ENCODE data around the gene AQP6.
A peak's percentile ranks its signal among the peaks of the same experiment; 100 is the strongest.

Gene AQP6

DNA sequence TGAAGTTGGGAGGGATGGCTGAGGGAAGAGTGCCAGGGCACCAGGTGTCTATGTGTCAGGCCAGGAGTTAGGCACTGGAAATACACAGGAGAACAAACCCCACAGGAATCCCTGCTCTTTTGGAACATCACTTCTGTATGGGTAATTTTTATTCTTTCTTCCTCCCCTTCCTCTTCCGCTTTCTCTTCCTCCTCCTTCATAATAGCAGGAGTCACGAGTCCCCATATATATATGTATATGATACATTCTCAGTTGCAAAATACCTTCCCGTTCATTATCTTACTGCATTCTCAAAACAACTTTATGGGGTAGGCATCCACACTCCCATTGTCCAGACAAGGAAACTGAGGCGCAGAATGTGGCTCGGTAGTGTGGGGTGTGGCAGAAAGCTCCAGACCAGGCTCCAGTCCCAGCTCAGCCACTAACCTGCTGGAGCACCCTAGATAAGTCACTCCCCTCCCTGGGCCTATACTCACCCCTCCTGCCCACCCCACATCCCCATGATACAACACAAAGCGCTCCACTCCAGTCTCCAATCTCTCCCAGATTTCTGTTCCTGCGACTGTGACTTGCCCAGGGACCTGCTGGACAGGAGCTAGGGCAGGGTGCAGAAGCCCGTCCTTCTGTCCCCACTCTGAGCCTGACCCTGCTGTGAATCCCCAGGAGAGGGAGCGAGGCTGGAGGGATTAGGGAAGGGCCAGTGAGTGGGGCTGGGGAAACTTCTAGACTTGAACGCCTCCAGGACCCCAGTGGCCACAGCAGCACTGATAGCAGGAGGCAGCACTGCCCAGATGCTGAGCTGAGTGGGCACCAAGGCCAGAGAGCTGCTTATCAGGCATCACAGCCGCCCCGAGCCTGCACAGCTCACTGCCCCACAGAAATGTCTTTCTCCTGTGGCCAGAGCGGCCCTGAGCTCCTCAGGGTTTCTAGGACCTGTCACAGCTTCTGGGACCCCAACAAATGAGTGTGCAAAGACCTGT is 23.6 kb upstream of the AQP6 start:
- peaks cover 24% of the 10 kb centered on the region for H3K27me3 Mint-ChIP-seq
- no peaks in the 10 kb centered on the region for H3K36me3 Mint-ChIP-seq (ENCODE audit: low read depth)
- no peak overlapping the region for H3K27ac Mint-ChIP-seq
- peak; percentile 13 for DNase-seq
- H3K9me3 Mint-ChIP-seq: no peaks in the 10 kb centered on the region
- no peak overlapping the region for H3K4me3 Mint-ChIP-seq
- peaks cover 24% of the 10 kb centered on the region for H3K4me1 Mint-ChIP-seq (ENCODE audit: low read depth)

- peak; percentile 13 for DNase-seq
- no peaks in the 10 kb centered on the region for H3K36me3 Mint-ChIP-seq (ENCODE audit: low read depth)
- H3K27ac Mint-ChIP-seq: no peak overlapping the region
- peaks cover 31% of the 10 kb centered on the region for H3K27me3 Mint-ChIP-seq
- H3K9me3 Mint-ChIP-seq: no peaks in the 10 kb centered on the region
- no peak overlapping the region for H3K4me3 Mint-ChIP-seq
- peaks cover 17% of the 10 kb centered on the region for H3K4me1 Mint-ChIP-seq (ENCODE audit: low read depth)
Measured at GRCh38 chr12:49949866-49950265, 22.9 kb upstream of the AQP6 start.

GRCh38 chr12:49950273-49951251 is 22.2 kb upstream of the AQP6 start, which contains the start of gene AQP2:
Gene AQP2 (plus strand): TSS chr12:49950737. CDS start chr12:49950831, 94 bp downstream.
- peaks cover 33% of the 10 kb centered on the region for H3K27me3 Mint-ChIP-seq
- DNase-seq: peak; percentile 9
- H3K4me3 Mint-ChIP-seq: no peak within 1 kb of the TSS
- peaks cover 10% of the 10 kb centered on the region for H3K4me1 Mint-ChIP-seq (ENCODE audit: low read depth)
- H3K36me3 Mint-ChIP-seq (ENCODE audit: low read depth): no peaks in the 10 kb centered on the region
- no peak within 1 kb of the TSS for H3K27ac Mint-ChIP-seq
- no peaks in the 10 kb centered on the region for H3K9me3 Mint-ChIP-seq

GRCh38 chr12:49951411-49952240 is 21.1 kb upstream of the AQP6 start:
- Mint-ChIP-seq H3K4me3 (no peak overlapping the region), H3K36me3 (ENCODE audit: low read depth) (no peaks in the 10 kb centered on the region), H3K27me3 (peaks cover 43% of the 10 kb centered on the region), H3K4me1 (ENCODE audit: low read depth) (no peaks in the 10 kb centered on the region), H3K9me3 (no peaks in the 10 kb centered on the region), H3K27ac (no peak overlapping the region)
- no peak for DNase-seq

GRCh38 chr12:49952391-49953055 is 20.2 kb upstream of the AQP6 start:
- Mint-ChIP-seq H3K4me3 (no peak overlapping the region), H3K36me3 (ENCODE audit: low read depth) (no peaks in the 10 kb centered on the region), H3K9me3 (no peaks in the 10 kb centered on the region), H3K27me3 (peaks cover 52% of the 10 kb centered on the region), H3K4me1 (ENCODE audit: low read depth) (no peaks in the 10 kb centered on the region), H3K27ac (no peak overlapping the region)
- DNase-seq: no peak

DNA sequence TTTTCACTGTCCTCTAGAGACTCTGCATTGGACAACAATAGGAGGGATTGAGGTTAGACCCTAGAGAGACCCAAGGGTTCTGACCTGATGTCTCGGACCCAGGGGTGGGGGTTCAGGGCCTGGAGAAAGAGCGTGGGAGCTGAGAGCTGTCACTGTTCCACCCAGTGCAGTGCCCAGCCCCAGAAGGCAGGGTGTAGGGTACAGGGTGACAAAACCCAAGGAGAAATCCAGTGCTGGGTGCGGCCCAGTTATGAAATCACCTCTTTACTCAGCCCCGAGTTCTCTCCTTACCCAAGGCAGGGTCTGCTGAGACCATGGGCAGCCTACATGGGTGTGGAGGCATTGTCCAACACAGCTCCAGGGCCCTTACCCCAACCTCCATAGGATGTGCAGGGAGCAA is 19.6 kb upstream of the AQP6 start:
- no peak for DNase-seq
- Mint-ChIP-seq H3K4me1 (ENCODE audit: low read depth) (no peaks in the 10 kb centered on the region), H3K4me3 (no peak overlapping the region), H3K27ac (no peak overlapping the region), H3K36me3 (ENCODE audit: low read depth) (no peaks in the 10 kb centered on the region), H3K27me3 (peaks cover 59% of the 10 kb centered on the region), H3K9me3 (no peaks in the 10 kb centered on the region)

- Mint-ChIP-seq H3K27me3 (peaks cover 69% of the 10 kb centered on the region), H3K4me1 (ENCODE audit: low read depth) (no peaks in the 10 kb centered on the region), H3K27ac (no peak overlapping the region), H3K36me3 (ENCODE audit: low read depth) (no peaks in the 10 kb centered on the region), H3K4me3 (no peak overlapping the region), H3K9me3 (no peaks in the 10 kb centered on the region)
- DNase-seq: no peak
Measured at GRCh38 chr12:49953961-49954846, 18.5 kb upstream of the AQP6 start.

- H3K27me3 Mint-ChIP-seq: peaks cover 79% of the 10 kb centered on the region
- no peaks in the 10 kb centered on the region for H3K36me3 Mint-ChIP-seq (ENCODE audit: low read depth)
- H3K4me1 Mint-ChIP-seq (ENCODE audit: low read depth): no peaks in the 10 kb centered on the region
- no peaks in the 10 kb centered on the region for H3K9me3 Mint-ChIP-seq
- DNase-seq: no peak
- H3K27ac Mint-ChIP-seq: no peak overlapping the region
- no peak overlapping the region for H3K4me3 Mint-ChIP-seq
Measured at GRCh38 chr12:49954863-49955830, 17.6 kb upstream of the AQP6 start.

- no peak overlapping the region for H3K4me3 Mint-ChIP-seq
- no peaks in the 10 kb centered on the region for H3K9me3 Mint-ChIP-seq
- H3K27me3 Mint-ChIP-seq: peaks cover 86% of the 10 kb centered on the region
- H3K4me1 Mint-ChIP-seq (ENCODE audit: low read depth): peaks cover 4% of the 10 kb centered on the region
- no peaks in the 10 kb centered on the region for H3K36me3 Mint-ChIP-seq (ENCODE audit: low read depth)
- H3K27ac Mint-ChIP-seq: no peak overlapping the region
- DNase-seq: no peak
Measured at GRCh38 chr12:49955899-49956662, 16.7 kb upstream of the AQP6 start.

- H3K4me3 Mint-ChIP-seq: no peak overlapping the region
- H3K27ac Mint-ChIP-seq: no peak overlapping the region
- no peaks in the 10 kb centered on the region for H3K9me3 Mint-ChIP-seq
- no peak for DNase-seq
- peaks cover 87% of the 10 kb centered on the region for H3K27me3 Mint-ChIP-seq
- peaks cover 5% of the 10 kb centered on the region for H3K4me1 Mint-ChIP-seq (ENCODE audit: low read depth)
- H3K36me3 Mint-ChIP-seq (ENCODE audit: low read depth): no peaks in the 10 kb centered on the region
Measured at GRCh38 chr12:49956663-49957569, 15.8 kb upstream of the AQP6 start.

GRCh38 chr12:49957570-49957967 is 15.2 kb upstream of the AQP6 start:
- Mint-ChIP-seq H3K4me3 (no peak overlapping the region), H3K27me3 (peaks cover 88% of the 10 kb centered on the region), H3K4me1 (ENCODE audit: low read depth) (peaks cover 7% of the 10 kb centered on the region), H3K27ac (no peak overlapping the region), H3K36me3 (ENCODE audit: low read depth) (no peaks in the 10 kb centered on the region), H3K9me3 (no peaks in the 10 kb centered on the region)
- no peak for DNase-seq
